H1 (cell line): ENCODE measurements around the gene PDSS1. TPM values are rescaled to one million over a fixed set of nuclear protein-coding genes. Genes with fewer than 3 reads are reported as not detected.

Experiments used
- CTCF ChIA-PET: fragments of 300-600 bp; sonication (Branson Sonifier 250); formaldehyde crosslinking; loops from one replicate; lab custom pipeline; 2021; ENCODE audit not compliant: partially characterized antibody; lab: Charles Lee
- POLR2A ChIA-PET: fragments of 300-600 bp; sonication (Branson Sonifier 250); formaldehyde crosslinking; loops from one replicate; lab custom pipeline; 2021; ENCODE audit warnings: inconsistent platforms; ENCODE audit not compliant: partially characterized antibody; lab: Charles Lee
- DNase-seq, 2 experiments: peaks; one replicate each; pipeline versions ENCODE4 v3.0.0 to v3.0.0-alpha.2; 2010 to 2022; ENCODE audit warnings: low spot score in 2 of 2, low read depth in 1 of 2, mixed read lengths in 1 of 2
- FAIRE-seq: peaks from 2 replicates; lab custom pipeline; 2011; peaks lifted over from hg19 to GRCh38; lab: Jason Lieb, UNC
- H2AFZ ChIP-seq: 2 replicates; pipeline ENCODE4 v1.8.1; 2012; ENCODE audit warnings: low read length, inconsistent platforms
- H2AK5ac ChIP-seq: 2 replicates; pipeline ENCODE4 v1.6.1; 2013; ENCODE audit warnings: low read depth, low read length
- H2BK120ac ChIP-seq: replicated peaks from 2 replicates; pipeline ENCODE3; 2013; ENCODE audit warnings: low read depth, low read length, inconsistent platforms
- H2BK12ac ChIP-seq: 2 replicates; pipeline ENCODE4 v1.6.1; 2013; ENCODE audit warnings: low read depth, low read length
- H2BK15ac ChIP-seq: 2 replicates; pipeline ENCODE4 v1.6.1; 2013; ENCODE audit warnings: low read length
- H2BK20ac ChIP-seq: 2 replicates; pipeline ENCODE4 v1.6.1; 2013; ENCODE audit warnings: low read length
- H2BK5ac ChIP-seq: 2 replicates; pipeline ENCODE4 v1.6.1; 2013; ENCODE audit warnings: low read depth, low read length
- H3K14ac ChIP-seq: 2 replicates; pipeline ENCODE4 v1.6.1; 2013; ENCODE audit warnings: inconsistent platforms; ENCODE audit not compliant: insufficient read length
- H3K18ac ChIP-seq: 2 replicates; pipeline ENCODE4 v1.6.1; 2013; ENCODE audit warnings: low read length; ENCODE audit errors: extremely low read depth
- H3K23ac ChIP-seq: 2 replicates; pipeline ENCODE4 v1.6.1; 2013; ENCODE audit warnings: inconsistent platforms; ENCODE audit not compliant: insufficient read length
- H3K23me2 ChIP-seq: 2 replicates; pipeline ENCODE4 v1.6.1; 2013; ENCODE audit warnings: low read depth, low read length
- H3K27ac ChIP-seq: 2 replicates; pipeline ENCODE4 v1.6.1; 2011; ENCODE audit warnings: low read depth, low read length, inconsistent platforms
- H3K27me3 ChIP-seq, 4 experiments: replicated peaks in 1 of 4; 1 replicate in 1 of 4; 2 replicates in 3 of 4; pipeline versions ENCODE4 v1.6.1 to v1.8.1; 2011 to 2013; ENCODE audit warnings: low read length in 3 of 4, mild to moderate bottlenecking in 3 of 4, inconsistent platforms in 2 of 4, mixed read lengths in 2 of 4, moderate library complexity in 1 of 4; ENCODE audit not compliant: control insufficient read depth in 3 of 4, insufficient read depth in 3 of 4; ENCODE audit errors: extremely low read depth in 1 of 4
- H3K36me3 ChIP-seq, 4 experiments: 2 replicates each; pipeline versions ENCODE4 v1.6.1 to v1.8.1; 2011 to 2013; ENCODE audit warnings: mild to moderate bottlenecking in 4 of 4, low read length in 3 of 4, moderate library complexity in 2 of 4, control low read depth in 1 of 4, inconsistent platforms in 1 of 4; ENCODE audit not compliant: insufficient read depth in 4 of 4, control insufficient read depth in 2 of 4
- H3K4ac ChIP-seq: replicated peaks from 2 replicates; pipeline ENCODE3; 2013; ENCODE audit warnings: low read length, low read depth, mixed read lengths, inconsistent platforms; ENCODE audit not compliant: insufficient read length
- H3K4me1 ChIP-seq, 4 experiments: replicated peaks in 1 of 4; 1 replicate in 1 of 4; 2 replicates in 3 of 4; pipeline versions ENCODE4 v1.6.1 to v1.8.1; 2011 to 2013; ENCODE audit warnings: low read length in 3 of 4, inconsistent platforms in 2 of 4, mixed read lengths in 1 of 4; ENCODE audit not compliant: insufficient read depth in 4 of 4, control insufficient read depth in 3 of 4
- H3K4me2 ChIP-seq, 2 experiments: 2 replicates each; pipeline versions ENCODE4 v1.6.1 to v1.8.1; 2011 to 2013; ENCODE audit warnings: low read depth in 2 of 2, low read length in 2 of 2, control low read depth in 1 of 2, inconsistent platforms in 1 of 2, mild to moderate bottlenecking in 1 of 2; ENCODE audit not compliant: insufficient read depth in 1 of 2
- H3K4me3 ChIP-seq, 4 experiments: fragments of 200-600, 300-600 bp in 1 of 4; sonication (generic), shearing (Covaris generic), sonication (Bioruptor Twin) in 1 of 4; 2 replicates each; pipeline versions ENCODE4 v1.5.1 to v1.8.1; 2011 to 2016; ENCODE audit warnings: low read length in 4 of 4, low read depth in 3 of 4, control low read depth in 2 of 4, inconsistent platforms in 2 of 4, mild to moderate bottlenecking in 2 of 4, mixed read lengths in 1 of 4, moderate library complexity in 1 of 4; ENCODE audit not compliant: insufficient read depth in 2 of 4; ENCODE audit errors: extremely low read depth in 1 of 4
- H3K56ac ChIP-seq: replicated peaks from 2 replicates; pipeline ENCODE3; 2013; ENCODE audit warnings: low read depth, mild to moderate bottlenecking, mixed read lengths, low read length, inconsistent platforms; ENCODE audit not compliant: insufficient read length
- H3K79me1 ChIP-seq: 2 replicates; pipeline ENCODE4 v1.6.1; 2013; ENCODE audit warnings: low read depth, low read length, control low read depth
- H3K79me2 ChIP-seq, 2 experiments: 2 replicates each; pipeline versions ENCODE4 v1.6.1 to v1.8.1; 2012 to 2013; ENCODE audit warnings: low read length in 2 of 2, mild to moderate bottlenecking in 2 of 2, inconsistent platforms in 1 of 2; ENCODE audit not compliant: insufficient read depth in 2 of 2, control insufficient read depth in 1 of 2
- H3K9ac ChIP-seq, 4 experiments: replicated peaks in 1 of 4; 1 replicate in 1 of 4; 2 replicates in 3 of 4; pipeline versions ENCODE4 v1.6.1 to v1.8.1; 2011 to 2013; ENCODE audit warnings: low read depth in 3 of 4, low read length in 3 of 4, control low read depth in 2 of 4, mild to moderate bottlenecking in 2 of 4, moderate library complexity in 2 of 4, inconsistent platforms in 1 of 4; ENCODE audit errors: extremely low read depth in 1 of 4
- H3K9me3 ChIP-seq, 2 experiments: 2 replicates each; pipeline versions ENCODE4 v1.6.1 to v1.8.1; 2012 to 2013; ENCODE audit warnings: mild to moderate bottlenecking in 2 of 2, moderate library complexity in 2 of 2, control low read depth in 1 of 2, inconsistent platforms in 1 of 2, low read depth in 1 of 2, low read length in 1 of 2, mixed read lengths in 1 of 2; ENCODE audit not compliant: insufficient read depth in 2 of 2
- H4K20me1 ChIP-seq, 2 experiments: replicated peaks in 1 of 2; 2 replicates each; pipeline versions ENCODE3 to v1.8.1; 2011 to 2013; ENCODE audit warnings: inconsistent platforms in 2 of 2, low read length in 2 of 2, mild to moderate bottlenecking in 1 of 2; ENCODE audit not compliant: insufficient read depth in 2 of 2, control insufficient read depth in 1 of 2
- H4K5ac ChIP-seq: 2 replicates; pipeline ENCODE4 v1.6.1; 2013; ENCODE audit warnings: low read length, low read depth, mixed read lengths, inconsistent platforms; ENCODE audit not compliant: insufficient read length
- H4K8ac ChIP-seq: 2 replicates; pipeline ENCODE4 v1.8.0; 2013; ENCODE audit warnings: mild to moderate bottlenecking, moderate library complexity, low read length, inconsistent platforms; ENCODE audit not compliant: insufficient read depth; ENCODE audit errors: extremely low read depth
- H4K91ac ChIP-seq: replicated peaks from 2 replicates; pipeline ENCODE3; 2013; ENCODE audit warnings: low read length, mixed read lengths, inconsistent platforms; ENCODE audit not compliant: insufficient read length
- BCL11A ChIP-seq, 2 experiments: IDR thresholded peaks; one replicate each; pipeline ENCODE4 v1.6.1; 2011; ENCODE audit warnings: low read depth in 2 of 2, low read length in 2 of 2, mild to moderate bottlenecking in 2 of 2
- BRCA1 ChIP-seq: IDR thresholded peaks from 2 replicates; pipeline ENCODE4 v1.6.1; 2012; ENCODE audit warnings: low read depth, low read length, improper control_type of control experiment
- SUZ12 ChIP-seq: fragments of 200-600 bp; sonication (generic); IDR thresholded peaks from 2 replicates; pipeline ENCODE4 v1.6.1; 2012; ENCODE audit warnings: mild to moderate bottlenecking, inconsistent platforms, low read length, moderate library complexity, mixed read lengths
- WGBS, 2 experiments: shearing (Covaris generic) in 1 of 2; methylation state at CpG; one replicate each; pipeline versions ENCODE4 v1.1.6 to v1.1.7; 2013 to 2015; ENCODE audit warnings: low lambda C conversion rate in 2 of 2, mixed read lengths in 2 of 2, inconsistent platforms in 1 of 2, low coverage in 1 of 2, missing lambda C conversion rate in 1 of 2; ENCODE audit not compliant: insufficient replicate concordance in 2 of 2, insufficient coverage in 1 of 2, insufficient read length in 1 of 2; ENCODE audit errors: extremely low coverage in 1 of 2, missing lambda C conversion rate in 1 of 2; 5-methylcytosine and 5-hydroxymethylcytosine counted together
- polyA plus RNA-seq, 7 experiments: library from polyadenylated mRNA; depleted of rRNA in 3 of 7; stranded (reverse) in 5 of 7; unstranded in 2 of 7; fragments of >200 nt in 5 of 7; fragments of 200-250 nt in 2 of 7; gene quantifications; 1 replicate in 5 of 7; 2 replicates in 1 of 7; 4 replicates in 1 of 7; pipeline versions ENCODE4 v1.2.1 to v1.2.3, GENCODE V29; 2011 to 2013; ENCODE audit warnings: missing spikeins in 2 of 7, mixed read lengths in 2 of 7
- total RNA-seq: library from RNA; stranded (reverse); fragmentation: NEBNext Ultra II Directional; extraction: Animal tissue kit (Norgen Biotek cat#: 25700); gene quantifications from 2 replicates; pipeline ENCODE4 v1.2.1, GENCODE V29; 2021

The PDSS1 gene
- total and polyA plus RNA-seq, 2 of the 8 experiments (the other 6 are each of a cell fraction or from before 2014, with no cell fraction given), result 21.3 to 26.0 TPM

DNA sequence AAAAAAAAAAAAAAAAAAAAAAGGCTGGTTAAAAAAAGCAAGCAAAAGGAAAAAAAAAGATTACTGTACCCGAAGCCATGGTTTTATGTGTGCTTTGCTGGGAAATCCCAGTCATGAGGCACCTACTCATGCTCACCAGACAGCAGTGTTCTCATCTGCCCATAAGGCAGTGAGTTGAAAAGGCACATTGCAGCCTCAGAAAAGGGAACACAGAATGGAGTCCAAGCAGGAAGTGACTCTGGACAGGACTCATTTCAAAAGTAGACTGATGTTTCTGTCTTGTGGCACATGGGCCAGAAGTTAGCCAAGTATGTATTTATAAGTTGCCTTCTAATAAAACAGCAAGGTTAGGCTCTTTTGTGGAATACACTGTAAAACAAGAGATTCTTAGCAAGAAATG is 40.2 kb downstream of the PDSS1 start:
- no peak for FAIRE-seq
- no peaks in the 10 kb centered on the region for H3K9me3 ChIP-seq
- H3K4me2 ChIP-seq, result no peak overlapping the region
- no peak overlapping the region for H4K8ac ChIP-seq
- H2AFZ ChIP-seq, result no peak overlapping the region
- no peak overlapping the region for H4K5ac ChIP-seq
- H4K91ac ChIP-seq, result no peak overlapping the region
- H2AK5ac ChIP-seq, result no peak overlapping the region
- no peak overlapping the region for H3K56ac ChIP-seq
- H3K79me2 ChIP-seq, result no peaks in the 10 kb centered on the region
- H3K27me3 ChIP-seq, result no peaks in the 10 kb centered on the region
- H3K4me1 ChIP-seq, result peaks cover 0 to 4% (median 2%) of the 10 kb centered on the region in 4 experiments; a peak in 2 of 7 replicates
- H2BK120ac ChIP-seq, result no peak overlapping the region
- no peak overlapping the region for H2BK5ac ChIP-seq
- H2BK12ac ChIP-seq, result no peak overlapping the region
- H3K23me2 ChIP-seq, result no peaks in the 10 kb centered on the region
- no peak overlapping the region for H3K23ac ChIP-seq
- H3K14ac ChIP-seq, result no peak overlapping the region
- POLR2A ChIA-PET, result no interaction called here
- DNase-seq, result no peak
- 80% methylated on average over 1 of the region's 1 CpG; no CpG with 5 or more reads in 1 of the 2 experiments for WGBS, 2 experiments
- no peak overlapping the region for H3K9ac ChIP-seq
- H3K4ac ChIP-seq, result no peak overlapping the region
- H4K20me1 ChIP-seq, result no peaks in the 10 kb centered on the region
- H3K18ac ChIP-seq, result no peak overlapping the region
- H3K36me3 ChIP-seq, result peaks cover 0 to 45% (median 28%) of the 10 kb centered on the region in 4 experiments; a peak in 6 of 8 replicates
- H3K79me1 ChIP-seq, result no peaks in the 10 kb centered on the region
- no peak overlapping the region for H3K4me3 ChIP-seq
- H2BK15ac ChIP-seq, result no peak overlapping the region
- no peak overlapping the region for H3K27ac ChIP-seq
- CTCF ChIA-PET, result no interaction called here
- H2BK20ac ChIP-seq, result no peak overlapping the region
- TF ChIP-seq BRCA1 (no peak), BCL11A (IDR thresholded peaks at IDR 0.05; ENCODE audit: low read depth in 2 of 2, low read length in 2 of 2) (no peak), SUZ12 (no peak)
